Measurements from ENCODE around the gene SH2D3A.

The SH2D3A gene

DNA sequence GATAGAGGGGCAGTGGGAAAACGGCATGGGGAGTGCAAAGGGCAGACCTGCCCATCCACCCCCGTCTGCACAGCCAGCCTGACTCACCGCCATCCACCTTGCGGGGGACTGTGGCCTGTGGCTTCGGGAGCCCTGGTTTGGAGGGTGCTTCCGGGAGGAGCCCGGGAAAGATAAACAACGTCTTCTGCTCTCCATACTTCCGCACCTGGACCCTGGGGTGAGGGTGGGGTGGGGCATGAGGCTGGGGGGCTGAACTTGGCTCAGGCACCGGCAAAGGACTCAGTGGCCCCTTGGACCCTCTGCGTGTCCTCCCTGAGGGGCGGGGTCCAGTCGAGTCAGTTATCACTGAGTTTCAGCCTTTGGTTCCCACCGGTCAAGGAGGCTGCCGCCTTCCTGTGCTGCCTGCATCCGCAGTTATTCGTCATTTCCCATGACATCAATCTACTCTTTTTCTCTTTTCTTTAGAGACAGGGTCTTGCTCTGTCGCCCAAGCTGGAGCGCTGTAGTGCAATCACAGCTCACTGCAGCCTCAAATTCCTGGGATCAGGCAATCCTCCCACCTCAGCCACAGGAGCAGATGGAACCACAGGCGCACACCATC is 33.0 kb downstream of the SH2D3A start:
- no peaks in the 10 kb centered on the region for H3K36me3 ChIP-seq (ENCODE audit: insufficient read depth)

GRCh38 chr19:6733338-6734095 is 33.7 kb downstream of the SH2D3A start:
- no peaks in the 10 kb centered on the region for H3K27me3 ChIP-seq (ENCODE audit: insufficient read depth, low read depth)
- peaks cover 19% of the 10 kb centered on the region for H3K4me1 ChIP-seq (ENCODE audit: low read depth, poor library complexity, severe bottlenecking)
- H3K9ac ChIP-seq: no peak overlapping the region
- TF ChIP-seq, protein P1, sequence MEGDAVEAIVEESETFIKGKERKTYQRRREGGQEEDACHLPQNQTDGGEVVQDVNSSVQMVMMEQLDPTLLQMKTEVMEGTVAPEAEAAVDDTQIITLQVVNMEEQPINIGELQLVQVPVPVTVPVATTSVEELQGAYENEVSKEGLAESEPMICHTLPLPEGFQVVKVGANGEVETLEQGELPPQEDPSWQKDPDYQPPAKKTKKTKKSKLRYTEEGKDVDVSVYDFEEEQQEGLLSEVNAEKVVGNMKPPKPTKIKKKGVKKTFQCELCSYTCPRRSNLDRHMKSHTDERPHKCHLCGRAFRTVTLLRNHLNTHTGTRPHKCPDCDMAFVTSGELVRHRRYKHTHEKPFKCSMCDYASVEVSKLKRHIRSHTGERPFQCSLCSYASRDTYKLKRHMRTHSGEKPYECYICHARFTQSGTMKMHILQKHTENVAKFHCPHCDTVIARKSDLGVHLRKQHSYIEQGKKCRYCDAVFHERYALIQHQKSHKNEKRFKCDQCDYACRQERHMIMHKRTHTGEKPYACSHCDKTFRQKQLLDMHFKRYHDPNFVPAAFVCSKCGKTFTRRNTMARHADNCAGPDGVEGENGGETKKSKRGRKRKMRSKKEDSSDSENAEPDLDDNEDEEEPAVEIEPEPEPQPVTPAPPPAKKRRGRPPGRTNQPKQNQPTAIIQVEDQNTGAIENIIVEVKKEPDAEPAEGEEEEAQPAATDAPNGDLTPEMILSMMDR (conservative IDR thresholded peaks at IDR 0.05; ENCODE audit: low read depth, low read length): 0 out of 2 replicates have a peak, but pooled peaks have one; percentile 22
- H2AFZ ChIP-seq (ENCODE audit: low read depth): no peak overlapping the region
- no peak overlapping the region for H3K27ac ChIP-seq
- H3K4me3 ChIP-seq (IDR thresholded peaks at IDR 0.05; ENCODE audit: insufficient read depth, low read depth, low read length): no peak overlapping the region
- H4K20me1 ChIP-seq (ENCODE audit: insufficient read depth): no peaks in the 10 kb centered on the region
- no peaks in the 10 kb centered on the region for H3K36me3 ChIP-seq (ENCODE audit: insufficient read depth)
- no peaks in the 10 kb centered on the region; the same call in 1 of the 2 replicates for H3K79me2 ChIP-seq (ENCODE audit: insufficient read depth, low read depth)
- no peak overlapping the region for H3K4me2 ChIP-seq

More for the DNA sequence above, 33.0 kb downstream of the SH2D3A start:
- H3K27me3 ChIP-seq (ENCODE audit: insufficient read depth, low read depth): no peaks in the 10 kb centered on the region
- no peak overlapping the region for H3K9ac ChIP-seq
- H3K4me2 ChIP-seq: no peak overlapping the region
- no peaks in the 10 kb centered on the region; the same call in 1 of the 2 replicates for H3K79me2 ChIP-seq (ENCODE audit: insufficient read depth, low read depth)
- no peak overlapping the region for H2AFZ ChIP-seq (ENCODE audit: low read depth)
- TF ChIP-seq, protein P1 (conservative IDR thresholded peaks at IDR 0.05; ENCODE audit: low read depth, low read length): no peak
- peaks cover 25% of the 10 kb centered on the region for H3K4me1 ChIP-seq (ENCODE audit: low read depth, poor library complexity, severe bottlenecking)
- H3K4me3 ChIP-seq (IDR thresholded peaks at IDR 0.05; ENCODE audit: insufficient read depth, low read depth, low read length): no peak overlapping the region
- H4K20me1 ChIP-seq (ENCODE audit: insufficient read depth): no peaks in the 10 kb centered on the region
- no peak overlapping the region for H3K27ac ChIP-seq

GRCh38 chr19:6732803-6733337 is 34.4 kb downstream of the SH2D3A start:
- no peak overlapping the region for H3K4me2 ChIP-seq
- no peak overlapping the region for H3K27ac ChIP-seq
- H3K4me3 ChIP-seq (IDR thresholded peaks at IDR 0.05; ENCODE audit: insufficient read depth, low read depth, low read length): no peak overlapping the region
- H3K79me2 ChIP-seq (ENCODE audit: insufficient read depth, low read depth): no peaks in the 10 kb centered on the region; the same call in 1 of the 2 replicates
- no peaks in the 10 kb centered on the region for H3K27me3 ChIP-seq (ENCODE audit: insufficient read depth, low read depth)
- TF ChIP-seq, protein P1 (conservative IDR thresholded peaks at IDR 0.05; ENCODE audit: low read depth, low read length): no peak
- H2AFZ ChIP-seq (ENCODE audit: low read depth): no peak overlapping the region
- H3K9ac ChIP-seq: no peak overlapping the region
- peaks cover 12% of the 10 kb centered on the region for H3K4me1 ChIP-seq (ENCODE audit: low read depth, poor library complexity, severe bottlenecking)
- no peaks in the 10 kb centered on the region for H3K36me3 ChIP-seq (ENCODE audit: insufficient read depth)
- H4K20me1 ChIP-seq (ENCODE audit: insufficient read depth): no peaks in the 10 kb centered on the region

DNA sequence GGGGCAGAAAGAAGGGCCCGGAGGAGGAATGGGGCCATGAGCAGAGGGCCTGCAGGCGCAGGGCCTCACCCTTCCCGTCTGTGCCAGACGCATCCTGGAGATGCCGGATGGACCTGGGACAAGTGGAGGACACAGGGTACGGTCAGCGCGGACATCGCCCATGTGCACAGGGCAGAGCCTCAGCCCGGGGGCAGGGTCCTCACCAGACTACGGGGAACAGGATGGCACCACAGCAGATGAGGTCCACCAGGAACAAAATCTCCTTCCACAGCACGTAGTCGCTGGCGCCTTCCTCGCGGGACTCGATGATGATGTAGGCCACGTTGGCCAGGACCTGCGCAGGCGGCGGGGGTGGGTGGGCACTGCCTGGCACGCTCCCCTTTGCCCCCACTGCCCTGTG is 35.4 kb downstream of the SH2D3A start:
- Histone ChIP-seq H3K79me2 (ENCODE audit: insufficient read depth, low read depth) (no peaks in the 10 kb centered on the region; the same call in 1 of the 2 replicates), H3K4me1 (ENCODE audit: low read depth, poor library complexity, severe bottlenecking) (peaks cover 11% of the 10 kb centered on the region), H3K4me3 (IDR thresholded peaks at IDR 0.05; ENCODE audit: insufficient read depth, low read depth, low read length) (no peak overlapping the region), H3K27ac (no peak overlapping the region), H3K27me3 (ENCODE audit: insufficient read depth, low read depth) (no peaks in the 10 kb centered on the region), H4K20me1 (ENCODE audit: insufficient read depth) (no peaks in the 10 kb centered on the region), H2AFZ (ENCODE audit: low read depth) (no peak overlapping the region), H3K36me3 (ENCODE audit: insufficient read depth) (no peaks in the 10 kb centered on the region), H3K9ac (no peak overlapping the region), H3K4me2 (no peak overlapping the region)
- TF ChIP-seq, protein P1 (conservative IDR thresholded peaks at IDR 0.05; ENCODE audit: low read depth, low read length): no peak
